Liver (tissue), 9 donors: ENCODE measurements around the gene CADPS. TPM values are rescaled to one million over a fixed set of nuclear protein-coding genes. Genes with fewer than 3 reads are reported as not detected.

Experiments used
- DNase-seq: peaks from one replicate; pipeline ENCODE4 v3.0.0-alpha.2; 2017; ENCODE audit warnings: low spot score
- H3K27ac ChIP-seq, 2 donors: one replicate each; pipeline ENCODE4 v1.7.0; 2013; ENCODE audit warnings: inconsistent platforms in 2 of 2, low read length in 2 of 2, control low read depth in 1 of 2, low read depth in 1 of 2, mild to moderate bottlenecking in 1 of 2
- H3K27me3 ChIP-seq, 4 donors: one replicate each; pipeline versions ENCODE4 v1.6.1 to v1.7.0; 2013; ENCODE audit warnings: low read length in 3 of 4, inconsistent platforms in 1 of 4, mild to moderate bottlenecking in 1 of 4, moderate library complexity in 1 of 4; ENCODE audit not compliant: control insufficient read depth in 4 of 4, insufficient read depth in 4 of 4
- H3K36me3 ChIP-seq, 4 donors: one replicate each; pipeline versions ENCODE4 v1.6.1 to v1.7.0; 2013; ENCODE audit warnings: low read length in 3 of 4, mild to moderate bottlenecking in 3 of 4, low read depth in 1 of 4, moderate library complexity in 1 of 4; ENCODE audit not compliant: control insufficient read depth in 4 of 4, insufficient read depth in 3 of 4
- H3K4me1 ChIP-seq, 4 donors: one replicate each; pipeline versions ENCODE4 v1.6.1 to v1.7.0; 2013; ENCODE audit warnings: low read length in 3 of 4, mild to moderate bottlenecking in 3 of 4, moderate library complexity in 1 of 4; ENCODE audit not compliant: control insufficient read depth in 4 of 4, insufficient read depth in 4 of 4
- H3K4me3 ChIP-seq, 3 donors: one replicate each; pipeline versions ENCODE4 v1.6.1 to v1.7.0; 2013; ENCODE audit warnings: low read length in 3 of 3, control low read depth in 1 of 3, low read depth in 1 of 3, mild to moderate bottlenecking in 1 of 3
- H3K9ac ChIP-seq, 2 donors: one replicate each; pipeline ENCODE4 v1.7.0; 2013; ENCODE audit warnings: low read length in 2 of 2, mild to moderate bottlenecking in 2 of 2, moderate library complexity in 2 of 2, control low read depth in 1 of 2, low read depth in 1 of 2
- H3K9me3 ChIP-seq, 4 donors: one replicate each; pipeline versions ENCODE4 v1.6.1 to v1.7.0; 2013; ENCODE audit warnings: low read length in 3 of 4; ENCODE audit not compliant: control insufficient read depth in 4 of 4
- ATF3 ChIP-seq: IDR thresholded peaks from 2 replicates; pipeline ENCODE4 v1.6.1; 2016; ENCODE audit warnings: antibody characterized with exemption
- FOXA1 ChIP-seq: IDR thresholded peaks from 2 replicates; pipeline ENCODE4 v1.6.1; 2016; ENCODE audit warnings: antibody characterized with exemption
- FOXA2 ChIP-seq: IDR thresholded peaks from 2 replicates; pipeline ENCODE4 v1.6.1; 2016; ENCODE audit warnings: antibody characterized with exemption
- GABPA ChIP-seq, 2 donors: IDR thresholded peaks in 1 of 2; conservative IDR thresholded peaks in 1 of 2; 2 replicates each; pipeline ENCODE4 v1.6.1; 2016; ENCODE audit warnings: antibody characterized with exemption in 2 of 2, mild to moderate bottlenecking in 1 of 2, moderate library complexity in 1 of 2
- HNF4G ChIP-seq: IDR thresholded peaks from 2 replicates; pipeline ENCODE4 v1.6.1; 2016; ENCODE audit warnings: antibody characterized with exemption
- JUND ChIP-seq, 2 donors: IDR thresholded peaks; 2 replicates each; pipeline ENCODE4 v1.6.1; 2016; ENCODE audit warnings: antibody characterized with exemption in 2 of 2
- MAX ChIP-seq: IDR thresholded peaks from 2 replicates; pipeline ENCODE4 v1.6.1; 2016; ENCODE audit warnings: antibody characterized with exemption
- NR2F2 ChIP-seq: IDR thresholded peaks from 2 replicates; pipeline ENCODE4 v1.6.1; 2016; ENCODE audit warnings: antibody characterized with exemption
- REST ChIP-seq: IDR thresholded peaks from 2 replicates; pipeline ENCODE4 v1.6.1; 2016; ENCODE audit warnings: antibody characterized with exemption, mild to moderate bottlenecking
- RXRA ChIP-seq, 2 donors: IDR thresholded peaks; 2 replicates each; pipeline ENCODE4 v1.6.1; 2017 to 2018; ENCODE audit warnings: antibody characterized with exemption in 2 of 2, mild to moderate bottlenecking in 1 of 2
- SP1 ChIP-seq: IDR thresholded peaks from 2 replicates; pipeline ENCODE4 v1.6.1; 2018; ENCODE audit warnings: antibody characterized with exemption, mild to moderate bottlenecking
- TAF1 ChIP-seq: conservative IDR thresholded peaks from 2 replicates; pipeline ENCODE4 v1.6.1; 2016; ENCODE audit warnings: antibody characterized with exemption, mild to moderate bottlenecking
- YY1 ChIP-seq: IDR thresholded peaks from 2 replicates; pipeline ENCODE4 v1.6.1; 2016; ENCODE audit warnings: antibody characterized with exemption, mild to moderate bottlenecking
- ZBTB33 ChIP-seq: IDR thresholded peaks from 2 replicates; pipeline ENCODE4 v1.6.1; 2016; ENCODE audit warnings: antibody characterized with exemption
- WGBS: extraction: QIAGEN DNeasy Blood & Tissue Kit; methylation state at CpG from one replicate; pipeline ENCODE4 v1.1.7; 2013; 5-methylcytosine and 5-hydroxymethylcytosine counted together
- polyA plus RNA-seq, 2 donors: library from polyadenylated mRNA; stranded (reverse) in 1 of 2; unstranded in 1 of 2; fragments of 200-250 nt in 1 of 2; fragments of >200 nt in 1 of 2; fragmentation: Nextera tagmentation in 1 of 2; extraction: Ambion mirVana in 1 of 2; gene quantifications; one replicate each; pipeline versions ENCODE4 v1.2.1 to v1.2.3, GENCODE V29; 2013 to 2015
- total RNA-seq, 2 donors: library from RNA; depleted of rRNA; stranded (reverse); fragments of >200 nt; gene quantifications; one replicate each; pipeline ENCODE4 v1.2.3, GENCODE V29; 2014
- donor health status: healthy.
- donor health status: healthy.
- donor health status: healthy.
- donor health status: healthy.
- donor health status: healthy.

CADPS gene
- total and polyA plus RNA-seq, 4 donors: 0.05 to 0.37 (median 0.17) TPM; not detected in 1

- Histone ChIP-seq H3K9ac (no peak overlapping the region), H3K4me1 (no peaks in the 10 kb centered on the region), H3K9me3 (no peaks in the 10 kb centered on the region), H3K27me3 (peaks cover 0 to 3% (median 1%) of the 10 kb centered on the region in 4 donors), H3K36me3 (peaks cover 0 to 1% (median 0%) of the 10 kb centered on the region in 4 donors), H3K4me3 (no peak overlapping the region), H3K27ac (no peak overlapping the region)
- TF ChIP-seq MAX (no peak), FOXA1 (no peak), RXRA (IDR thresholded peaks at IDR 0.05) (no peak), YY1 (no peak), ZBTB33 (no peak), REST (no peak), HNF4G (no peak), GABPA (IDR thresholded peaks at IDR 0.05 in 1 of 2, conservative IDR thresholded peaks at IDR 0.05 in 1 of 2) (no peak), SP1 (no peak), FOXA2 (no peak), JUND (IDR thresholded peaks at IDR 0.05) (no peak)
- no peak for DNase-seq
Measured at GRCh38 chr3:62439978-62440377, 435.2 kb downstream of the CADPS start.

- no peak for DNase-seq
- no peaks in the 10 kb centered on the region for H3K4me1 ChIP-seq
- H3K9ac ChIP-seq: no peak overlapping the region
- peaks cover 0 to 1% (median 0%) of the 10 kb centered on the region in 4 donors for H3K36me3 ChIP-seq
- 57% methylated on average over 5 of the region's 5 CpGs for WGBS
- H3K9me3 ChIP-seq: no peaks in the 10 kb centered on the region
- peaks cover 0 to 3% (median 1%) of the 10 kb centered on the region in 4 donors for H3K27me3 ChIP-seq
- no peak overlapping the region for H3K4me3 ChIP-seq
- no peak for TF ChIP-seq GABPA (IDR thresholded peaks at IDR 0.05 in 1 of 2, conservative IDR thresholded peaks at IDR 0.05 in 1 of 2)
- no peak for TF ChIP-seq JUND (IDR thresholded peaks at IDR 0.05)
- TF ChIP-seq ATF3: no peak
- TF ChIP-seq YY1: no peak
- no peak for TF ChIP-seq NR2F2
- no peak for TF ChIP-seq SP1
- no peak for TF ChIP-seq ZBTB33
- TF ChIP-seq HNF4G: no peak
- TF ChIP-seq FOXA2: no peak
- TF ChIP-seq MAX: no peak
- TF ChIP-seq TAF1: no peak
- H3K27ac ChIP-seq: no peak overlapping the region
Measured at GRCh38 chr3:62439176-62439813, 435.9 kb downstream of the CADPS start.
